Liver (tissue), 9 donors: Measurements from ENCODE around the gene IL11. TPM values are rescaled to one million over a fixed set of nuclear protein-coding genes. Genes with fewer than 3 reads are reported as not detected.

Experiments
- DNase-seq: peaks from one replicate; pipeline ENCODE4 v3.0.0-alpha.2; 2017; ENCODE audit warnings: low spot score
- H3K27ac ChIP-seq, 2 donors: one replicate each; pipeline ENCODE4 v1.7.0; 2013; ENCODE audit warnings: inconsistent platforms in 2 of 2, low read length in 2 of 2, control low read depth in 1 of 2, low read depth in 1 of 2, mild to moderate bottlenecking in 1 of 2
- H3K27me3 ChIP-seq, 4 donors: one replicate each; pipeline versions ENCODE4 v1.6.1 to v1.7.0; 2013; ENCODE audit warnings: low read length in 3 of 4, inconsistent platforms in 1 of 4, mild to moderate bottlenecking in 1 of 4, moderate library complexity in 1 of 4; ENCODE audit not compliant: control insufficient read depth in 4 of 4, insufficient read depth in 4 of 4
- H3K36me3 ChIP-seq, 4 donors: one replicate each; pipeline versions ENCODE4 v1.6.1 to v1.7.0; 2013; ENCODE audit warnings: low read length in 3 of 4, mild to moderate bottlenecking in 3 of 4, low read depth in 1 of 4, moderate library complexity in 1 of 4; ENCODE audit not compliant: control insufficient read depth in 4 of 4, insufficient read depth in 3 of 4
- H3K4me1 ChIP-seq, 4 donors: one replicate each; pipeline versions ENCODE4 v1.6.1 to v1.7.0; 2013; ENCODE audit warnings: low read length in 3 of 4, mild to moderate bottlenecking in 3 of 4, moderate library complexity in 1 of 4; ENCODE audit not compliant: control insufficient read depth in 4 of 4, insufficient read depth in 4 of 4
- H3K4me3 ChIP-seq, 3 donors: one replicate each; pipeline versions ENCODE4 v1.6.1 to v1.7.0; 2013; ENCODE audit warnings: low read length in 3 of 3, control low read depth in 1 of 3, low read depth in 1 of 3, mild to moderate bottlenecking in 1 of 3
- H3K9ac ChIP-seq, 2 donors: one replicate each; pipeline ENCODE4 v1.7.0; 2013; ENCODE audit warnings: low read length in 2 of 2, mild to moderate bottlenecking in 2 of 2, moderate library complexity in 2 of 2, control low read depth in 1 of 2, low read depth in 1 of 2
- H3K9me3 ChIP-seq, 4 donors: one replicate each; pipeline versions ENCODE4 v1.6.1 to v1.7.0; 2013; ENCODE audit warnings: low read length in 3 of 4; ENCODE audit not compliant: control insufficient read depth in 4 of 4
- EGR1 ChIP-seq, 2 donors: IDR thresholded peaks; 2 replicates each; pipeline ENCODE4 v1.6.1; 2016 to 2018; ENCODE audit warnings: antibody characterized with exemption in 2 of 2, low read depth in 2 of 2
- FOXA1 ChIP-seq: IDR thresholded peaks from 2 replicates; pipeline ENCODE4 v1.6.1; 2016; ENCODE audit warnings: antibody characterized with exemption
- FOXA2 ChIP-seq: IDR thresholded peaks from 2 replicates; pipeline ENCODE4 v1.6.1; 2016; ENCODE audit warnings: antibody characterized with exemption
- GABPA ChIP-seq, 2 donors: IDR thresholded peaks in 1 of 2; conservative IDR thresholded peaks in 1 of 2; 2 replicates each; pipeline ENCODE4 v1.6.1; 2016; ENCODE audit warnings: antibody characterized with exemption in 2 of 2, mild to moderate bottlenecking in 1 of 2, moderate library complexity in 1 of 2
- HNF4A ChIP-seq, 2 donors: conservative IDR thresholded peaks; 2 replicates each; pipeline ENCODE4 v1.6.1; 2016; ENCODE audit warnings: antibody characterized with exemption in 2 of 2, mild to moderate bottlenecking in 2 of 2
- HNF4G ChIP-seq: IDR thresholded peaks from 2 replicates; pipeline ENCODE4 v1.6.1; 2016; ENCODE audit warnings: antibody characterized with exemption
- JUND ChIP-seq, 2 donors: IDR thresholded peaks; 2 replicates each; pipeline ENCODE4 v1.6.1; 2016; ENCODE audit warnings: antibody characterized with exemption in 2 of 2
- NR2F2 ChIP-seq: IDR thresholded peaks from 2 replicates; pipeline ENCODE4 v1.6.1; 2016; ENCODE audit warnings: antibody characterized with exemption
- RXRA ChIP-seq, 2 donors: IDR thresholded peaks; 2 replicates each; pipeline ENCODE4 v1.6.1; 2017 to 2018; ENCODE audit warnings: antibody characterized with exemption in 2 of 2, mild to moderate bottlenecking in 1 of 2
- SP1 ChIP-seq: IDR thresholded peaks from 2 replicates; pipeline ENCODE4 v1.6.1; 2018; ENCODE audit warnings: antibody characterized with exemption, mild to moderate bottlenecking
- TAF1 ChIP-seq: conservative IDR thresholded peaks from 2 replicates; pipeline ENCODE4 v1.6.1; 2016; ENCODE audit warnings: antibody characterized with exemption, mild to moderate bottlenecking
- WGBS: extraction: QIAGEN DNeasy Blood & Tissue Kit; methylation state at CpG from one replicate; pipeline ENCODE4 v1.1.7; 2013; 5-methylcytosine and 5-hydroxymethylcytosine counted together
- polyA plus RNA-seq, 2 donors: library from polyadenylated mRNA; stranded (reverse) in 1 of 2; unstranded in 1 of 2; fragments of 200-250 nt in 1 of 2; fragments of >200 nt in 1 of 2; fragmentation: Nextera tagmentation in 1 of 2; extraction: Ambion mirVana in 1 of 2; gene quantifications; one replicate each; pipeline versions ENCODE4 v1.2.1 to v1.2.3, GENCODE V29; 2013 to 2015
- total RNA-seq, 2 donors: library from RNA; depleted of rRNA; stranded (reverse); fragments of >200 nt; gene quantifications; one replicate each; pipeline ENCODE4 v1.2.3, GENCODE V29; 2014
- TF ChIP-seq, protein P1 (sequence below): fragments of 150-350 bp; IDR thresholded peaks from 2 replicates; pipeline ENCODE4 v1.5.1; 2017; ENCODE audit warnings: improper control_type of control experiment, low read depth, low read length; ENCODE audit not compliant: missing input control
- TF ChIP-seq, protein P2 (sequence below): IDR thresholded peaks from 2 replicates; pipeline ENCODE4 v1.6.1; 2016; ENCODE audit warnings: antibody characterized with exemption
- TF ChIP-seq, protein P3 (sequence below): IDR thresholded peaks from 2 replicates; pipeline ENCODE4 v1.6.1; 2016; ENCODE audit warnings: antibody characterized with exemption
- TF ChIP-seq, protein P4 (sequence below): IDR thresholded peaks from 2 replicates; pipeline ENCODE4 v1.6.1; 2016; ENCODE audit warnings: antibody characterized with exemption
- TF ChIP-seq, protein P5 (sequence below): IDR thresholded peaks from 2 replicates; pipeline ENCODE4 v1.6.1; 2016; ENCODE audit warnings: antibody characterized with exemption, mild to moderate bottlenecking
- donor health status: healthy.
- donor health status: healthy.
- donor health status: healthy.
- donor health status: healthy.
- donor health status: healthy.

The IL11 gene
- total and polyA plus RNA-seq, 4 donors, result not detected

DNA sequence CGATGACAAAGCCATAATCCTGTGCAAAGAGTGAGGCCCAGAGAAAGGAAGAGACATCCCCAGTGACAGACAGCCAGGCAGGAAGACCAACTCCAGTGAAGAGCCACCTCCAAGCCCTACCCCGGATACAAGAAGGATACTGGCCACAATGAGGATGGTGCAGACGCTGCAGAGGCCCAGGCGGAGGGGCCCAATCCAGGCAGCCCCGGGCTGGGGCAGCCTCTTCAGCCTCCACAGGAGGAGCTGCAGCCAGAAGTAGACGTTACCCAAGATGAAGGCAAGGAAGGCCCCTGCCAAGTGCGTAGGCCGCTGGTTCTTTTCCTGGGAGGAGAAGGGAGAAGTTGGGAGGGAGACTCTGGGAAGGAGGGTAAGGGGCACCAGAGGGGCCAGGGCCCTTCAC is 53.6 kb downstream of the IL11 start:
- Histone ChIP-seq H3K27ac (no peak overlapping the region), H3K36me3 (no peaks in the 10 kb centered on the region), H3K27me3 (peaks cover 0 to 2% (median under 1%) of the 10 kb centered on the region in 4 donors), H3K9me3 (peaks cover 0 to 4% (median 1%) of the 10 kb centered on the region in 4 donors), H3K4me1 (no peaks in the 10 kb centered on the region), H3K4me3 (no peak overlapping the region), H3K9ac (no peak overlapping the region)
- 84% methylated on average over 8 of the region's 8 CpGs for WGBS
- TF ChIP-seq, protein P1, sequence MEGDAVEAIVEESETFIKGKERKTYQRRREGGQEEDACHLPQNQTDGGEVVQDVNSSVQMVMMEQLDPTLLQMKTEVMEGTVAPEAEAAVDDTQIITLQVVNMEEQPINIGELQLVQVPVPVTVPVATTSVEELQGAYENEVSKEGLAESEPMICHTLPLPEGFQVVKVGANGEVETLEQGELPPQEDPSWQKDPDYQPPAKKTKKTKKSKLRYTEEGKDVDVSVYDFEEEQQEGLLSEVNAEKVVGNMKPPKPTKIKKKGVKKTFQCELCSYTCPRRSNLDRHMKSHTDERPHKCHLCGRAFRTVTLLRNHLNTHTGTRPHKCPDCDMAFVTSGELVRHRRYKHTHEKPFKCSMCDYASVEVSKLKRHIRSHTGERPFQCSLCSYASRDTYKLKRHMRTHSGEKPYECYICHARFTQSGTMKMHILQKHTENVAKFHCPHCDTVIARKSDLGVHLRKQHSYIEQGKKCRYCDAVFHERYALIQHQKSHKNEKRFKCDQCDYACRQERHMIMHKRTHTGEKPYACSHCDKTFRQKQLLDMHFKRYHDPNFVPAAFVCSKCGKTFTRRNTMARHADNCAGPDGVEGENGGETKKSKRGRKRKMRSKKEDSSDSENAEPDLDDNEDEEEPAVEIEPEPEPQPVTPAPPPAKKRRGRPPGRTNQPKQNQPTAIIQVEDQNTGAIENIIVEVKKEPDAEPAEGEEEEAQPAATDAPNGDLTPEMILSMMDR, result no peak
- TF ChIP-seq SP1 (no peak), RXRA (IDR thresholded peaks at IDR 0.05) (no peak), NR2F2 (no peak), HNF4G (no peak), HNF4A (conservative IDR thresholded peaks at IDR 0.05) (no peak), GABPA (IDR thresholded peaks at IDR 0.05 in 1 of 2, conservative IDR thresholded peaks at IDR 0.05 in 1 of 2) (no peak), FOXA1 (no peak), JUND (IDR thresholded peaks at IDR 0.05) (no peak)
- TF ChIP-seq, protein P2, sequence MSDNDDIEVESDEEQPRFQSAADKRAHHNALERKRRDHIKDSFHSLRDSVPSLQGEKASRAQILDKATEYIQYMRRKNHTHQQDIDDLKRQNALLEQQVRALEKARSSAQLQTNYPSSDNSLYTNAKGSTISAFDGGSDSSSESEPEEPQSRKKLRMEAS, result no peak
- TF ChIP-seq, protein P3, sequence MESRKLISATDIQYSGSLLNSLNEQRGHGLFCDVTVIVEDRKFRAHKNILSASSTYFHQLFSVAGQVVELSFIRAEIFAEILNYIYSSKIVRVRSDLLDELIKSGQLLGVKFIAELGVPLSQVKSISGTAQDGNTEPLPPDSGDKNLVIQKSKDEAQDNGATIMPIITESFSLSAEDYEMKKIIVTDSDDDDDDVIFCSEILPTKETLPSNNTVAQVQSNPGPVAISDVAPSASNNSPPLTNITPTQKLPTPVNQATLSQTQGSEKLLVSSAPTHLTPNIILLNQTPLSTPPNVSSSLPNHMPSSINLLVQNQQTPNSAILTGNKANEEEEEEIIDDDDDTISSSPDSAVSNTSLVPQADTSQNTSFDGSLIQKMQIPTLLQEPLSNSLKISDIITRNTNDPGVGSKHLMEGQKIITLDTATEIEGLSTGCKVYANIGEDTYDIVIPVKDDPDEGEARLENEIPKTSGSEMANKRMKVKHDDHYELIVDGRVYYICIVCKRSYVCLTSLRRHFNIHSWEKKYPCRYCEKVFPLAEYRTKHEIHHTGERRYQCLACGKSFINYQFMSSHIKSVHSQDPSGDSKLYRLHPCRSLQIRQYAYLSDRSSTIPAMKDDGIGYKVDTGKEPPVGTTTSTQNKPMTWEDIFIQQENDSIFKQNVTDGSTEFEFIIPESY, result no peak
- DNase-seq, result no peak

DNA sequence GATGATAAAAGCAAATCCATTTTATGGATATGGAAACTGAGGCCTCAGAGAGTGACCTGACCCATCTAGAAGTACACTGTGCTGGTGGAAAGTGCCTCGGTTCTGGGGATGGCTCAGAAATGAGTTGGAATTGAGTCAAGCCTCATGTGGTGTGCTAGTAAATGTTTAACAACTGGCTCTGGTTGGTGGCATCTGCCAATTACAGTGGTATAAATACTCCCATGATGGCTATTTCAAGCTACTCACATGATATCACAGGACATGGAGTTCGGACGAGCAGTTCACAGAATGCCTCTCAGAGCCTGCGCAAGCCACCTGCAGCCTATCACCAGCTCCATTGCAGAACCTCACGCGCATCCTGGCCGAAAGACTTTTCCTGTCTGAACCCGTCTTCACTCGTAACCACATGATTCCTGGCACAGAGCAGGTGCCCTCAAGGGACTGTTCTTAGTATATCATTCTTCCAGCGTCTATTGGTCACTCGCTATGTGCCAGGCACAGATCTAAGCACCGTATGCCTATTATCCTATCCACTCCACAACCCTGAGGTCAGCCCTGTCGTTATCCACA is 54.2 kb downstream of the IL11 start:
- TF ChIP-seq, protein P4, sequence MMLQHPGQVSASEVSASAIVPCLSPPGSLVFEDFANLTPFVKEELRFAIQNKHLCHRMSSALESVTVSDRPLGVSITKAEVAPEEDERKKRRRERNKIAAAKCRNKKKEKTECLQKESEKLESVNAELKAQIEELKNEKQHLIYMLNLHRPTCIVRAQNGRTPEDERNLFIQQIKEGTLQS, result no peak
- no peak for TF ChIP-seq TAF1
- peaks cover 0 to 4% (median under 1%) of the 10 kb centered on the region in 4 donors for H3K27me3 ChIP-seq
- H3K9me3 ChIP-seq, result peaks cover 0 to 4% (median 1%) of the 10 kb centered on the region in 4 donors
- H3K4me3 ChIP-seq, result no peak overlapping the region
- H3K27ac ChIP-seq, result no peak overlapping the region
- 84% methylated on average over 13 of the region's 13 CpGs for WGBS
- DNase-seq, result no peak
- H3K36me3 ChIP-seq, result no peaks in the 10 kb centered on the region
- no peaks in the 10 kb centered on the region for H3K4me1 ChIP-seq
- H3K9ac ChIP-seq, result no peak overlapping the region

DNA sequence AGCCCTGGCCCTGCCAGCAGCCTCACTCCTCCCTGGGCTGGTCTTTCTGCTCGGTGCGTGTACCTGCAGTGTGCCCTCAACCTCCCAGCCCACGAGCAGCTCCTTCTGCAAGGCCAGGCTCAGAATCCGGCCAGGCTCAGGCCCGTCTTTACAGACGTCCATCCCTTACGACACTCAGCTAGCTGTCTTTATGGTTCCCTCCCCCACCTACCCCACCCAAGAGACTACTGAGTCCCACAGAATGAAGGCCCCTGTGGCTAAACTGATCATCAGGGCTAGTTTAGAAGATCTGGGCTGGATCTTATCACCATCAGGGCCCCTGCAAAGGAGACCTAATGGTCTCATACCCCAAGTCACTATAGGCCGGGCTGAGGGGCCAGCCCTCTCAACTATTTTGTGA is 55.9 kb downstream of the IL11 start:
- no peaks in the 10 kb centered on the region for H3K4me1 ChIP-seq
- H3K27ac ChIP-seq, result no peak overlapping the region
- DNase-seq, result no peak
- H3K4me3 ChIP-seq, result no peak overlapping the region
- H3K9me3 ChIP-seq, result peaks cover 0 to 4% (median 1%) of the 10 kb centered on the region in 4 donors
- no peaks in the 10 kb centered on the region for H3K36me3 ChIP-seq
- WGBS, result 89% methylated on average over 8 of the region's 8 CpGs
- peaks cover 0 to 4% (median 0%) of the 10 kb centered on the region in 4 donors for H3K27me3 ChIP-seq
- H3K9ac ChIP-seq, result no peak overlapping the region
- TF ChIP-seq HNF4A (conservative IDR thresholded peaks at IDR 0.05) (no peak), HNF4G (no peak), FOXA2 (no peak), RXRA (IDR thresholded peaks at IDR 0.05) (no peak), NR2F2 (no peak), TAF1 (no peak), GABPA (IDR thresholded peaks at IDR 0.05 in 1 of 2, conservative IDR thresholded peaks at IDR 0.05 in 1 of 2) (no peak), FOXA1 (no peak), JUND (IDR thresholded peaks at IDR 0.05) (no peak), EGR1 (IDR thresholded peaks at IDR 0.05; ENCODE audit: low read depth in 2 of 2) (no peak)
- TF ChIP-seq, protein P3, result no peak
- TF ChIP-seq, protein P5, sequence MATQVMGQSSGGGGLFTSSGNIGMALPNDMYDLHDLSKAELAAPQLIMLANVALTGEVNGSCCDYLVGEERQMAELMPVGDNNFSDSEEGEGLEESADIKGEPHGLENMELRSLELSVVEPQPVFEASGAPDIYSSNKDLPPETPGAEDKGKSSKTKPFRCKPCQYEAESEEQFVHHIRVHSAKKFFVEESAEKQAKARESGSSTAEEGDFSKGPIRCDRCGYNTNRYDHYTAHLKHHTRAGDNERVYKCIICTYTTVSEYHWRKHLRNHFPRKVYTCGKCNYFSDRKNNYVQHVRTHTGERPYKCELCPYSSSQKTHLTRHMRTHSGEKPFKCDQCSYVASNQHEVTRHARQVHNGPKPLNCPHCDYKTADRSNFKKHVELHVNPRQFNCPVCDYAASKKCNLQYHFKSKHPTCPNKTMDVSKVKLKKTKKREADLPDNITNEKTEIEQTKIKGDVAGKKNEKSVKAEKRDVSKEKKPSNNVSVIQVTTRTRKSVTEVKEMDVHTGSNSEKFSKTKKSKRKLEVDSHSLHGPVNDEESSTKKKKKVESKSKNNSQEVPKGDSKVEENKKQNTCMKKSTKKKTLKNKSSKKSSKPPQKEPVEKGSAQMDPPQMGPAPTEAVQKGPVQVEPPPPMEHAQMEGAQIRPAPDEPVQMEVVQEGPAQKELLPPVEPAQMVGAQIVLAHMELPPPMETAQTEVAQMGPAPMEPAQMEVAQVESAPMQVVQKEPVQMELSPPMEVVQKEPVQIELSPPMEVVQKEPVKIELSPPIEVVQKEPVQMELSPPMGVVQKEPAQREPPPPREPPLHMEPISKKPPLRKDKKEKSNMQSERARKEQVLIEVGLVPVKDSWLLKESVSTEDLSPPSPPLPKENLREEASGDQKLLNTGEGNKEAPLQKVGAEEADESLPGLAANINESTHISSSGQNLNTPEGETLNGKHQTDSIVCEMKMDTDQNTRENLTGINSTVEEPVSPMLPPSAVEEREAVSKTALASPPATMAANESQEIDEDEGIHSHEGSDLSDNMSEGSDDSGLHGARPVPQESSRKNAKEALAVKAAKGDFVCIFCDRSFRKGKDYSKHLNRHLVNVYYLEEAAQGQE, result no peak
- TF ChIP-seq, protein P4, result no peak
